ENCODE measurements around the gene ANLN. TPM values are rescaled to one million over a fixed set of nuclear protein-coding genes. Genes with fewer than 3 reads are reported as not detected.

ANLN gene
- total and polyA plus RNA-seq, 2 experiments from 2014 or later, result 26.9 to 66.7 TPM

- peaks cover 12% of the 10 kb centered on the region for H3K9me3 Mint-ChIP-seq
These were observed 9.7 kb upstream of the ANLN start for GRCh38 chr7:36379831-36380504.

More at GRCh38 chr7:36379831-36380504, 9.7 kb upstream of the ANLN start:
- H3K27ac Mint-ChIP-seq, result no peak overlapping the region
- DNase-seq (ENCODE audit: low spot score) (no peak), ATAC-seq (no peak)
- H3F3A ChIP-seq (replicated peaks; ENCODE audit: low read depth), result no peaks in the 10 kb centered on the region
- no peaks in the 10 kb centered on the region for H3K27me3 ChIP-seq (ENCODE audit: insufficient read depth)
- no peak overlapping the region for H3K4me3 Mint-ChIP-seq
- H3K27ac ChIP-seq (ENCODE audit: low read depth), result no peak overlapping the region
- no peaks in the 10 kb centered on the region for H3K79me2 ChIP-seq (replicated peaks; ENCODE audit: insufficient read depth)
- H3K4me1 ChIP-seq (ENCODE audit: insufficient read depth), result no peaks in the 10 kb centered on the region
- H3K9me2 ChIP-seq (ENCODE audit: insufficient read depth), result no peaks in the 10 kb centered on the region
- H3K4me1 Mint-ChIP-seq, result no peaks in the 10 kb centered on the region
- no peaks in the 10 kb centered on the region for H4K20me1 ChIP-seq (replicated peaks; ENCODE audit: insufficient read depth)
- no peak overlapping the region for H3K4me3 ChIP-seq
- no peak for TF ChIP-seq ZNF114 (CRISPR knock-in tag; IDR thresholded peaks at IDR 0.05)
- TF ChIP-seq JUNB (IDR thresholded peaks at IDR 0.05; ENCODE audit: unreplicated experiment), result no peak
- no peak for TF ChIP-seq NANOG (IDR thresholded peaks at IDR 0.05; ENCODE audit: borderline replicate concordance)
- TF ChIP-seq, protein P1, sequence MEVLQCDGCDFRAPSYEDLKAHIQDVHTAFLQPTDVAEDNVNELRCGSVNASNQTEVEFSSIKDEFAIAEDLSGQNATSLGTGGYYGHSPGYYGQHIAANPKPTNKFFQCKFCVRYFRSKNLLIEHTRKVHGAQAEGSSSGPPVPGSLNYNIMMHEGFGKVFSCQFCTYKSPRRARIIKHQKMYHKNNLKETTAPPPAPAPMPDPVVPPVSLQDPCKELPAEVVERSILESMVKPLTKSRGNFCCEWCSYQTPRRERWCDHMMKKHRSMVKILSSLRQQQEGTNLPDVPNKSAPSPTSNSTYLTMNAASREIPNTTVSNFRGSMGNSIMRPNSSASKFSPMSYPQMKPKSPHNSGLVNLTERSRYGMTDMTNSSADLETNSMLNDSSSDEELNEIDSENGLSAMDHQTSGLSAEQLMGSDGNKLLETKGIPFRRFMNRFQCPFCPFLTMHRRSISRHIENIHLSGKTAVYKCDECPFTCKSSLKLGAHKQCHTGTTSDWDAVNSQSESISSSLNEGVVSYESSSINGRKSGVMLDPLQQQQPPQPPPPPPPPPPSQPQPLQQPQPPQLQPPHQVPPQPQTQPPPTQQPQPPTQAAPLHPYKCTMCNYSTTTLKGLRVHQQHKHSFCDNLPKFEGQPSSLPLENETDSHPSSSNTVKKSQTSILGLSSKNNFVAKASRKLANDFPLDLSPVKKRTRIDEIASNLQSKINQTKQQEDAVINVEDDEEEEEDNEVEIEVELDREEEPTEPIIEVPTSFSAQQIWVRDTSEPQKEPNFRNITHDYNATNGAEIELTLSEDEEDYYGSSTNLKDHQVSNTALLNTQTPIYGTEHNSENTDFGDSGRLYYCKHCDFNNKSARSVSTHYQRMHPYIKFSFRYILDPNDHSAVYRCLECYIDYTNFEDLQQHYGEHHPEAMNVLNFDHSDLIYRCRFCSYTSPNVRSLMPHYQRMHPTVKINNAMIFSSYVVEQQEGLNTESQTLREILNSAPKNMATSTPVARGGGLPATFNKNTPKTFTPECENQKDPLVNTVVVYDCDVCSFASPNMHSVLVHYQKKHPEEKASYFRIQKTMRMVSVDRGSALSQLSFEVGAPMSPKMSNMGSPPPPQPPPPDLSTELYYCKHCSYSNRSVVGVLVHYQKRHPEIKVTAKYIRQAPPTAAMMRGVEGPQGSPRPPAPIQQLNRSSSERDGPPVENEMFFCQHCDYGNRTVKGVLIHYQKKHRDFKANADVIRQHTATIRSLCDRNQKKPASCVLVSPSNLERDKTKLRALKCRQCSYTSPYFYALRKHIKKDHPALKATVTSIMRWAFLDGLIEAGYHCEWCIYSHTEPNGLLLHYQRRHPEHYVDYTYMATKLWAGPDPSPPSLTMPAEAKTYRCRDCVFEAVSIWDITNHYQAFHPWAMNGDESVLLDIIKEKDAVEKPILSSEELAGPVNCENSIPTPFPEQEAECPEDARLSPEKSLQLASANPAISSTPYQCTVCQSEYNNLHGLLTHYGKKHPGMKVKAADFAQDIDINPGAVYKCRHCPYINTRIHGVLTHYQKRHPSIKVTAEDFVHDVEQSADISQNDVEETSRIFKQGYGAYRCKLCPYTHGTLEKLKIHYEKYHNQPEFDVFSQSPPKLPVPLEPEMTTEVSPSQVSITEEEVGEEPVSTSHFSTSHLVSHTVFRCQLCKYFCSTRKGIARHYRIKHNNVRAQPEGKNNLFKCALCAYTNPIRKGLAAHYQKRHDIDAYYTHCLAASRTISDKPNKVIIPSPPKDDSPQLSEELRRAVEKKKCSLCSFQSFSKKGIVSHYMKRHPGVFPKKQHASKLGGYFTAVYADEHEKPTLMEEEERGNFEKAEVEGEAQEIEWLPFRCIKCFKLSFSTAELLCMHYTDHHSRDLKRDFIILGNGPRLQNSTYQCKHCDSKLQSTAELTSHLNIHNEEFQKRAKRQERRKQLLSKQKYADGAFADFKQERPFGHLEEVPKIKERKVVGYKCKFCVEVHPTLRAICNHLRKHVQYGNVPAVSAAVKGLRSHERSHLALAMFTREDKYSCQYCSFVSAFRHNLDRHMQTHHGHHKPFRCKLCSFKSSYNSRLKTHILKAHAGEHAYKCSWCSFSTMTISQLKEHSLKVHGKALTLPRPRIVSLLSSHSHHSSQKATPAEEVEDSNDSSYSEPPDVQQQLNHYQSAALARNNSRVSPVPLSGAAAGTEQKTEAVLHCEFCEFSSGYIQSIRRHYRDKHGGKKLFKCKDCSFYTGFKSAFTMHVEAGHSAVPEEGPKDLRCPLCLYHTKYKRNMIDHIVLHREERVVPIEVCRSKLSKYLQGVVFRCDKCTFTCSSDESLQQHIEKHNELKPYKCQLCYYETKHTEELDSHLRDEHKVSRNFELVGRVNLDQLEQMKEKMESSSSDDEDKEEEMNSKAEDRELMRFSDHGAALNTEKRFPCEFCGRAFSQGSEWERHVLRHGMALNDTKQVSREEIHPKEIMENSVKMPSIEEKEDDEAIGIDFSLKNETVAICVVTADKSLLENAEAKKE (CRISPR knock-in tag; IDR thresholded peaks at IDR 0.05), result no peak
- TF ChIP-seq ZNF331 (CRISPR knock-in tag; IDR thresholded peaks at IDR 0.05; ENCODE audit: low read depth), result no peak
- no peak for TF ChIP-seq ETS1 (IDR thresholded peaks at IDR 0.05)
- TF ChIP-seq, protein P2, sequence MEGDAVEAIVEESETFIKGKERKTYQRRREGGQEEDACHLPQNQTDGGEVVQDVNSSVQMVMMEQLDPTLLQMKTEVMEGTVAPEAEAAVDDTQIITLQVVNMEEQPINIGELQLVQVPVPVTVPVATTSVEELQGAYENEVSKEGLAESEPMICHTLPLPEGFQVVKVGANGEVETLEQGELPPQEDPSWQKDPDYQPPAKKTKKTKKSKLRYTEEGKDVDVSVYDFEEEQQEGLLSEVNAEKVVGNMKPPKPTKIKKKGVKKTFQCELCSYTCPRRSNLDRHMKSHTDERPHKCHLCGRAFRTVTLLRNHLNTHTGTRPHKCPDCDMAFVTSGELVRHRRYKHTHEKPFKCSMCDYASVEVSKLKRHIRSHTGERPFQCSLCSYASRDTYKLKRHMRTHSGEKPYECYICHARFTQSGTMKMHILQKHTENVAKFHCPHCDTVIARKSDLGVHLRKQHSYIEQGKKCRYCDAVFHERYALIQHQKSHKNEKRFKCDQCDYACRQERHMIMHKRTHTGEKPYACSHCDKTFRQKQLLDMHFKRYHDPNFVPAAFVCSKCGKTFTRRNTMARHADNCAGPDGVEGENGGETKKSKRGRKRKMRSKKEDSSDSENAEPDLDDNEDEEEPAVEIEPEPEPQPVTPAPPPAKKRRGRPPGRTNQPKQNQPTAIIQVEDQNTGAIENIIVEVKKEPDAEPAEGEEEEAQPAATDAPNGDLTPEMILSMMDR (conservative IDR thresholded peaks at IDR 0.05; ENCODE audit: low read depth in 2 of 2), result no peak
- TF ChIP-seq CREB1 (CRISPR knock-in tag; IDR thresholded peaks at IDR 0.05; ENCODE audit: low read depth), result no peak
- TF ChIP-seq EZH2 (IDR thresholded peaks at IDR 0.05; ENCODE audit: low read depth, unreplicated experiment), result no peak
- TF ChIP-seq STAT1 (IDR thresholded peaks at IDR 0.05; ENCODE audit: unreplicated experiment), result no peak
- TF ChIP-seq REST (IDR thresholded peaks at IDR 0.05; ENCODE audit: unreplicated experiment), result no peak
- TF ChIP-seq EZH2phosphoT487 (IDR thresholded peaks at IDR 0.05; ENCODE audit: unreplicated experiment), result no peak
- no peak for TF ChIP-seq POLR2AphosphoS5 (IDR thresholded peaks at IDR 0.05; ENCODE audit: low read depth)
- peaks cover 3% of the 10 kb centered on the region for H3K27me3 Mint-ChIP-seq (ENCODE audit: insufficient read depth, low read depth, poor library complexity)
- no peaks in the 10 kb centered on the region for H3K36me3 ChIP-seq (ENCODE audit: insufficient read depth)
- no peak overlapping the region for H2AFZ ChIP-seq
- H3K36me3 Mint-ChIP-seq (ENCODE audit: low read depth), result peaks cover 6% of the 10 kb centered on the region; the same call in 2 of the 3 replicates
- no peak overlapping the region for H3K4me2 ChIP-seq
